Parathyroid adenoma (tissue), 2 donors: Measurements from ENCODE around the gene SLC22A6.

Experiments used
- H2AFZ ChIP-seq: fragments of 300-600 bp; sonication (generic); one replicate; pipeline ENCODE4 v1.7.0; 2017; ENCODE audit warnings: antibody characterized with exemption, mild to moderate bottlenecking
- H3K27ac ChIP-seq: fragments of 300-600 bp; sonication (generic); one replicate; pipeline ENCODE4 v1.7.0; 2017
- H3K27me3 ChIP-seq: fragments of 300-600 bp; sonication (generic); one replicate; pipeline ENCODE4 v1.7.0; 2017; ENCODE audit warnings: low read length; ENCODE audit not compliant: control insufficient read depth, insufficient read depth
- H3K36me3 ChIP-seq: fragments of 300-600 bp; sonication (generic); one replicate; pipeline ENCODE4 v1.7.0; 2017; ENCODE audit warnings: low read length; ENCODE audit not compliant: control insufficient read depth, insufficient read depth
- H3K4me1 ChIP-seq: fragments of 300-600 bp; sonication (generic); one replicate; pipeline ENCODE4 v1.7.0; 2017; ENCODE audit warnings: control low read depth
- H3K4me2 ChIP-seq: fragments of 300-600 bp; sonication (generic); one replicate; pipeline ENCODE4 v1.7.0; 2017; ENCODE audit warnings: low read length
- H3K4me3 ChIP-seq: fragments of 300-600 bp; sonication (generic); one replicate; pipeline ENCODE4 v1.7.0; 2017; ENCODE audit warnings: low read depth, low read length
- H3K79me2 ChIP-seq: fragments of 300-600 bp; sonication (generic); one replicate; pipeline ENCODE4 v1.7.0; 2017; ENCODE audit warnings: control low read depth
- H3K9ac ChIP-seq: fragments of 300-600 bp; sonication (generic); one replicate; pipeline ENCODE4 v1.7.0; 2017; ENCODE audit warnings: mild to moderate bottlenecking
- H3K9me3 ChIP-seq: fragments of 300-600 bp; sonication (generic); one replicate; pipeline ENCODE4 v1.7.0; 2017; ENCODE audit warnings: low read length; ENCODE audit not compliant: control insufficient read depth
- CTCF ChIP-seq: fragments of 300-600 bp; sonication (generic); IDR thresholded peaks from one replicate; pipeline ENCODE4 v1.7.0; 2017; ENCODE audit warnings: antibody characterized with exemption, mild to moderate bottlenecking
- donor health status: primary hyperparathyroidism.

Gene SLC22A6

GRCh38 chr11:63022441-63022840 is 37.7 kb upstream of the SLC22A6 start:
- no peaks in the 10 kb centered on the region for H3K79me2 ChIP-seq
- H3K27ac ChIP-seq = no peak overlapping the region
- no peaks in the 10 kb centered on the region for H3K9me3 ChIP-seq
- no peak overlapping the region for H3K4me2 ChIP-seq
- H3K36me3 ChIP-seq = no peaks in the 10 kb centered on the region
- TF ChIP-seq CTCF = no peak
- peaks cover 5% of the 10 kb centered on the region for H3K4me1 ChIP-seq
- no peaks in the 10 kb centered on the region for H3K27me3 ChIP-seq
- H3K4me3 ChIP-seq = no peak overlapping the region
- no peak overlapping the region for H3K9ac ChIP-seq
- H2AFZ ChIP-seq = no peak overlapping the region

GRCh38 chr11:63020671-63021291 is 36.0 kb upstream of the SLC22A6 start:
- Histone ChIP-seq H3K4me1 (peaks cover 5% of the 10 kb centered on the region), H3K9me3 (no peaks in the 10 kb centered on the region), H3K27ac (no peak overlapping the region), H3K9ac (no peak overlapping the region), H2AFZ (peak overlapping the region; percentile 51), H3K4me2 (no peak overlapping the region), H3K4me3 (no peak overlapping the region), H3K79me2 (no peaks in the 10 kb centered on the region), H3K27me3 (no peaks in the 10 kb centered on the region), H3K36me3 (no peaks in the 10 kb centered on the region)
- peak; percentile 20 for TF ChIP-seq CTCF

GRCh38 chr11:63019506-63019905 is 34.7 kb upstream of the SLC22A6 start:
- Histone ChIP-seq H3K27ac (no peak overlapping the region), H3K4me3 (no peak overlapping the region), H3K4me1 (peaks cover 5% of the 10 kb centered on the region), H3K27me3 (no peaks in the 10 kb centered on the region), H2AFZ (no peak overlapping the region), H3K9ac (no peak overlapping the region), H3K9me3 (no peaks in the 10 kb centered on the region), H3K4me2 (no peak overlapping the region), H3K36me3 (no peaks in the 10 kb centered on the region), H3K79me2 (no peaks in the 10 kb centered on the region)
- TF ChIP-seq CTCF = no peak

- no peak for TF ChIP-seq CTCF
- H3K9me3 ChIP-seq = no peaks in the 10 kb centered on the region
- H3K79me2 ChIP-seq = no peaks in the 10 kb centered on the region
- H2AFZ ChIP-seq = no peak overlapping the region
- no peak overlapping the region for H3K9ac ChIP-seq
- no peak overlapping the region for H3K27ac ChIP-seq
- no peaks in the 10 kb centered on the region for H3K36me3 ChIP-seq
- peaks cover 5% of the 10 kb centered on the region for H3K4me1 ChIP-seq
- H3K4me3 ChIP-seq = no peak overlapping the region
- no peaks in the 10 kb centered on the region for H3K27me3 ChIP-seq
- H3K4me2 ChIP-seq = no peak overlapping the region
Observed at GRCh38 chr11:63017306-63017974, 32.7 kb upstream of the SLC22A6 start.
